ENCODE results near the gene SYNC.

Gene SYNC

DNA sequence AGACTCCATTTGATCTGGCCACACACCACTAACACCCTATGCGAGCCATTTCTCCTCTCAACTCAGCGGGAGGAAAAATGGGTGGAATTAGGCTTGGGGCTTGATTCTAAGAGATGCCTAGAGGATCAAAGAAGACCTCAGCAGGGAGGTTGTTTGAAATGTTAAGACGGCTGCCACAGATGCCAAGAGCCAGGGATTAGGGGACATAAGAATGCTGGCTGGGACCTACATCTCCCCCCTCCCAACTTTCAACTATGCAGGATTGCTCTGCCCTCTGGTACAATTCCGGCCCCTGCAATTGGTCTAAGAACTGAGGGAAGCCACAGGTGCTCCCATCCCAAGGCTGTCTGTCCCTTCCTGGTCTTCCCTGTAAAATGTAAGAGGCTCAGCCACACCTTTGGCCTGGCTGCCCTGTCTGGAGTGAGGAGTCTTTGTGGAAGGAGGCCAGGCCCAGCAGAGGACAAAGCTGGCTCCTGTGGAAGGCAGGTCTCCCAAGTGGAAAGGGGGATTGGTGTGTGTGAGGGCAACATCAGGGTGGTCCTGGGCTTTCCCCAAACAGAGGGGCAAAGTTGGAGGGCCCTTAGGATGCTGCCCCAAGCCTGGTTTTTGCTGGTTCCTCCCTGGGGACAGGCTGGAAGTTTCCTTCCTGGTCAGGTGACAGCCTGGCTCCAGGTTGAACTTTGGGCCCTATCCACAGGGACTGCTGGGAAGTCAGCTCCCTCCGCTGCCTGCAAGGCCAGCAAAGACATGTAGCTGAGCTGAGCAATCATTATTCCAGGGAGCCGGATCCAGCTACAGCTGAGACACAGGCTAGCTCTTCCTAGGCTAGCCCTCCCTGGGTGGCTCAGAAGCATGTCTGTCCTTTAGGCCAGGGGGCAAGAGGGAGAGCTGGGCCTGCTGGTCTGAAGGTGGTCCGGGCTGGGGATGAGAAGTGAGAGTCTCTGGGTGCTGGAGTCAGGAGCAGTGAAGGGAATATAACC, 34.5 kb upstream of the SYNC start:
- no peak overlapping the region for H2AFZ ChIP-seq (ENCODE audit: low read depth, low read length)
- no peak overlapping the region for H3K4me2 ChIP-seq (ENCODE audit: low read length)

DNA sequence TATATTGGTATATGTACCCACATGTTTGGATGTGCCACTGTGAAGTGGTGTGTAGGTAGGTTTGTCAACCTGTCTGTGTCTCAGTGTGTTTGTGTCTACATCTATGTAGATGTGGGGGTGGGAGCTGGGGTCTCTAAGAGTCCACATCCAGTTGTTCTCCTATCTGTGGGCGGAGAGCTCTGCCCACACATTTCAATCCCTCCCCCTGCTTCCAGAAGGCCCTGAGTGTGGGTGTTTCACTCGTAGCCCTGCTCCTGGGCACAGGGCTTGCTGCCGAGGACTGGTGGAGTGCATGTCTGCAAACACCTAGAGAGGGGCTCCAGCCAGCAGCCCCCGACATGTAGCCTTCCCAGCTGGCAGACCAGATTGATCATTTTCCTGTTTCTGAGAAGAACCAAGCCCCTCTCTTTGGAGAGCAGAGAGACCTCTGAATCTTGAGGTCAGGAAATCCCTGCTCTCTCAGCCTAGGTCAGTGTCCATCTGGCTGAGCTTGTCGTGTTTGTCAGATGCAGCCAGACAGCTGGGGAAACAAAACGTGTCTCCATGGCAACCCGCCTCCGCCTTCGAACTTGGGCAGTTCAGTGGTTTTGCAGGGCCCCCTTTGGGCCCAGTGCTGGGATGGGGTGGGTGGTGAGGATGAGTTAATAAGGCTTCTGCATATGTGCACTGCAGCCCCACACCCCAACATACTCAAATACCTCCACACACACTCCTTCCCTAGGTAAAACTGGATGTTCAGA, 31.2 kb upstream of the SYNC start:
- no peaks in the 10 kb centered on the region for H3K36me3 ChIP-seq (replicated peaks; ENCODE audit: low read depth, low read length)
- H3K4me2 ChIP-seq (ENCODE audit: low read length): no peak overlapping the region
- no peak overlapping the region for H2AFZ ChIP-seq (ENCODE audit: low read depth, low read length)
- no peaks in the 10 kb centered on the region for H3K4me1 ChIP-seq (ENCODE audit: low read length)
- H3K27ac ChIP-seq (ENCODE audit: low read length): no peak overlapping the region
- no peaks in the 10 kb centered on the region for H4K20me1 ChIP-seq (ENCODE audit: insufficient read depth, low read length)
- no peak for TF ChIP-seq EZH2phosphoT487 (IDR thresholded peaks at IDR 0.05; ENCODE audit: low read depth)
- TF ChIP-seq, protein P1, sequence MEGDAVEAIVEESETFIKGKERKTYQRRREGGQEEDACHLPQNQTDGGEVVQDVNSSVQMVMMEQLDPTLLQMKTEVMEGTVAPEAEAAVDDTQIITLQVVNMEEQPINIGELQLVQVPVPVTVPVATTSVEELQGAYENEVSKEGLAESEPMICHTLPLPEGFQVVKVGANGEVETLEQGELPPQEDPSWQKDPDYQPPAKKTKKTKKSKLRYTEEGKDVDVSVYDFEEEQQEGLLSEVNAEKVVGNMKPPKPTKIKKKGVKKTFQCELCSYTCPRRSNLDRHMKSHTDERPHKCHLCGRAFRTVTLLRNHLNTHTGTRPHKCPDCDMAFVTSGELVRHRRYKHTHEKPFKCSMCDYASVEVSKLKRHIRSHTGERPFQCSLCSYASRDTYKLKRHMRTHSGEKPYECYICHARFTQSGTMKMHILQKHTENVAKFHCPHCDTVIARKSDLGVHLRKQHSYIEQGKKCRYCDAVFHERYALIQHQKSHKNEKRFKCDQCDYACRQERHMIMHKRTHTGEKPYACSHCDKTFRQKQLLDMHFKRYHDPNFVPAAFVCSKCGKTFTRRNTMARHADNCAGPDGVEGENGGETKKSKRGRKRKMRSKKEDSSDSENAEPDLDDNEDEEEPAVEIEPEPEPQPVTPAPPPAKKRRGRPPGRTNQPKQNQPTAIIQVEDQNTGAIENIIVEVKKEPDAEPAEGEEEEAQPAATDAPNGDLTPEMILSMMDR (IDR thresholded peaks at IDR 0.05; ENCODE audit: low read depth, low read length): no peak
- H3K79me2 ChIP-seq (ENCODE audit: low read length): no peaks in the 10 kb centered on the region
- no peaks in the 10 kb centered on the region for H3K27me3 ChIP-seq (ENCODE audit: low read depth, low read length)
- H3K4me3 ChIP-seq (ENCODE audit: low read length): no peak overlapping the region
- H3K9ac ChIP-seq (ENCODE audit: low read length): no peak overlapping the region
- H3K9me3 ChIP-seq (ENCODE audit: insufficient read depth, low read length): no peaks in the 10 kb centered on the region

More for the DNA sequence above, 34.5 kb upstream of the SYNC start:
- H3K79me2 ChIP-seq (ENCODE audit: low read length): no peaks in the 10 kb centered on the region
- H3K36me3 ChIP-seq (replicated peaks; ENCODE audit: low read depth, low read length): no peaks in the 10 kb centered on the region
- no peaks in the 10 kb centered on the region for H3K27me3 ChIP-seq (ENCODE audit: low read depth, low read length)
- H3K27ac ChIP-seq (ENCODE audit: low read length): no peak overlapping the region
- TF ChIP-seq EZH2phosphoT487 (IDR thresholded peaks at IDR 0.05; ENCODE audit: low read depth): no peak
- TF ChIP-seq, protein P1 (IDR thresholded peaks at IDR 0.05; ENCODE audit: low read depth, low read length): no peak
- no peaks in the 10 kb centered on the region for H3K4me1 ChIP-seq (ENCODE audit: low read length)
- H3K4me3 ChIP-seq (ENCODE audit: low read length): no peak overlapping the region
- H3K9ac ChIP-seq (ENCODE audit: low read length): no peak overlapping the region
- H3K9me3 ChIP-seq (ENCODE audit: insufficient read depth, low read length): no peaks in the 10 kb centered on the region
- H4K20me1 ChIP-seq (ENCODE audit: insufficient read depth, low read length): no peaks in the 10 kb centered on the region

DNA sequence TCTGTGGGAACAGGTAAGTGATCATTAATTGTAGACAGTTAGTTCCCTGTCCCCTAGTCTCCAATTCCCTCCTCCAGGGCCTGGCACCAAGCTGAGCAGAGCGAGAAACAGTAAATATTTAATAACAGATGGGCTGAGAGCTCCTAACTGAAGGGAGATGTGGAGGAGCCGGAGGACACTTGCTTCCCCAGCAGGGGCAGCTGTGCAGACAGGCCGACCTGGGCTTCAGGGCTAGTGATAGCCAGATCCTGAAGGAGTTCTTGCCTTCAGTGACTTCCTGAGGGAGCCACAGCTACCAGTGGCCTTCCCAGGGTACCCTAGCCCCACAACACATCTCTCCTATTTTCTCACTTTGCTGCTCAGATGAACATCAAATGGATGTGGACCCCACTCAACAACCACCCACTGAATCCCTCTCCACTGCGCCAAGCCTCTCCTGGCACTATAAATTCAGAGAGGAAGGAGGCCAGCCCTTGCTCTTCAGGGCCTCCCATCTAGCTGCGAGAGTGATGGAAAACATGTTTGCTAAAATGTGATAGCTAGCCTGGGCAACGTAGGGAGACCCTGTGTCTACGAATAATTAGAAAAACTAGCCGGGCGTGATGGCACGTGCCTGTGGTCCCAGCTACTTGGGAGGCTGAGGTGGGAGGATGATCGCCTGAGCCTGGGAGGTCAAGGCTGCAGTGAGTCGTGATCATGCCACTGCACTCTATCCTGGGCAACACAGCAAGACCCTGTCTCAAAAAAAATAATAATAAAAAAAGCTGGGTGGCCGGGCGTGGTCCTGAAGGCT, 26.9 kb upstream of the SYNC start:
- Histone ChIP-seq H2AFZ (ENCODE audit: low read depth, low read length) (no peak overlapping the region), H3K79me2 (ENCODE audit: low read length) (no peaks in the 10 kb centered on the region), H4K20me1 (ENCODE audit: insufficient read depth, low read length) (no peaks in the 10 kb centered on the region), H3K4me2 (ENCODE audit: low read length) (no peak overlapping the region), H3K4me3 (ENCODE audit: low read length) (no peak overlapping the region), H3K27me3 (ENCODE audit: low read depth, low read length) (no peaks in the 10 kb centered on the region), H3K9me3 (ENCODE audit: insufficient read depth, low read length) (no peaks in the 10 kb centered on the region), H3K4me1 (ENCODE audit: low read length) (no peaks in the 10 kb centered on the region), H3K36me3 (replicated peaks; ENCODE audit: low read depth, low read length) (no peaks in the 10 kb centered on the region), H3K9ac (ENCODE audit: low read length) (no peak overlapping the region), H3K27ac (ENCODE audit: low read length) (no peak overlapping the region)
- TF ChIP-seq EZH2phosphoT487 (IDR thresholded peaks at IDR 0.05; ENCODE audit: low read depth): no peak
- TF ChIP-seq, protein P1 (IDR thresholded peaks at IDR 0.05; ENCODE audit: low read depth, low read length): no peak

All from OCI-LY3 (cell line).